ENCODE data around the gene TTLL9. TPM values are rescaled to one million over a fixed set of nuclear protein-coding genes. Genes with fewer than 3 reads are reported as not detected.
A peak's percentile ranks its signal among the peaks of the same experiment; 100 is the strongest.

TTLL9 gene
- total and polyA plus RNA-seq, 12 donors: 0.13 to 0.88 (median 0.23) TPM; not detected in 5

- no peaks in the 10 kb centered on the region for H3K9me3 ChIP-seq (replicated peaks in 1 of 3)
- H3K4me3 ChIP-seq: no peak overlapping the region
- WGBS, 4 donors: 33 to 46% (median 35%) methylated on average over 2 to 3 of the region's 3 CpGs
- no peak for TF ChIP-seq CTCF (IDR thresholded peaks at IDR 0.05)
- TF ChIP-seq POLR2A (IDR thresholded peaks at IDR 0.05): no peak
- H3K27me3 ChIP-seq: no peaks in the 10 kb centered on the region
- DNase-seq: no peak
- H3K4me1 ChIP-seq (replicated peaks in 1 of 2): peaks cover 14 to 20% of the 10 kb centered on the region in 2 donors
- intact Hi-C loops (cut with DNase I): loop anchor here (10.0 kb wide), 3 partner anchors 176 to 796 kb away; no protein-coding TSS in a partner anchor
- H3K36me3 ChIP-seq (replicated peaks in 1 of 2): no peaks in the 10 kb centered on the region
- H3K27ac ChIP-seq: no peak overlapping the region
Observed at GRCh38 chr20:31858760-31859083, 11.7 kb upstream of the TTLL9 start.

DNA sequence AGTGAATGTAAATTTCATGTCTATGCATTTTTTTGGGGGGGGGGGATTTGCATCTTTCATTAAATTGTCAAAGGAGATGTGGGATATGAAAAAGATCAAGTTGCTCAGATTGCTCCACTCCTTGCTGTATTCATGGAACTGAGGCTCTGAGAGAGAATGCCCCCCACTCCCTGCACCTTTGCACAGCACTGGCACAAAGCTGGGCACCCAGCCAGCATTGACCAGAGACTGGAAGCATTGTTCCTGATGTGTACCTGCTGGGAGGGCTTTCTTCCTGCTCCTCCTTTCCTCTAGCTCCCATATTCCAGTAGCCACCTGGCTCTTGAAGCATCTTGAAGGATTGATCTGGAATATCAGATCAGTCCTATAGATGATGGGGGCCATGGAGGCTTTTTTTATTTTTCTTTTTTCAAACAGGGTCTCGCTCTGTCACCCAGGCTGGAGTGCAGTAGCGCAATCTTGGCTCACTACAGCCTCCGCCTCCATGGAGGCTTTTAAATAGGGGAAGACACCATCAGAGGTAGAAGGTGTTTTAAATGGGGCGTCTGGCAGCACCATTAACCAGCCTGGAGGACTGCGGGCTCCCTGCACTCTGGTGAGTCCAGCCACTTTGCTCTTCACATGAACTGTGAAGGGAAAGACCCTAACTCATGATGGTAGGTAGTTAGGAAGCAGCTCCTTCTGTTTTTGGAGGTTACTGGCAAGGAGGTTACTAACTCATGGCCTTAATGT lies 11.0 kb upstream of the TTLL9 start:
- Histone ChIP-seq H3K27ac (no peak overlapping the region), H3K9me3 (replicated peaks in 1 of 3) (no peaks in the 10 kb centered on the region), H3K4me1 (replicated peaks in 1 of 2) (peaks cover 14 to 20% of the 10 kb centered on the region in 2 donors), H3K4me3 (no peak overlapping the region), H3K36me3 (replicated peaks in 1 of 2) (no peaks in the 10 kb centered on the region), H3K27me3 (no peaks in the 10 kb centered on the region)
- peak in 1 of 7 donors; percentile 6 for DNase-seq
- no peak for TF ChIP-seq CTCF (IDR thresholded peaks at IDR 0.05)
- no peak for TF ChIP-seq POLR2A (IDR thresholded peaks at IDR 0.05)
- intact Hi-C loops (cut with DNase I): loop anchor here (10.0 kb wide), 3 partner anchors 175 to 795 kb away; no protein-coding TSS in a partner anchor
- 92 to 98% (median 94%) methylated on average over 5 of the region's 5 CpGs for WGBS, 4 donors

- DNase-seq: no peak
- no peak overlapping the region for H3K4me3 ChIP-seq
- H3K4me1 ChIP-seq (replicated peaks in 1 of 2): peaks cover 14 to 20% of the 10 kb centered on the region in 2 donors
- intact Hi-C loops (cut with DNase I): loop anchor here (10.0 kb wide), 3 partner anchors 175 to 795 kb away; no protein-coding TSS in a partner anchor
- no peaks in the 10 kb centered on the region for H3K9me3 ChIP-seq (replicated peaks in 1 of 3)
- TF ChIP-seq POLR2A (IDR thresholded peaks at IDR 0.05) (no peak), CTCF (IDR thresholded peaks at IDR 0.05) (no peak)
- no peaks in the 10 kb centered on the region for H3K36me3 ChIP-seq (replicated peaks in 1 of 2)
- no peak overlapping the region for H3K27ac ChIP-seq
- no peaks in the 10 kb centered on the region for H3K27me3 ChIP-seq
- 21 to 62% (median 43%) methylated on average over 5 to 7 of the region's 7 CpGs for WGBS, 4 donors
Observed at GRCh38 chr20:31859998-31860380, 10.4 kb upstream of the TTLL9 start.

DNA sequence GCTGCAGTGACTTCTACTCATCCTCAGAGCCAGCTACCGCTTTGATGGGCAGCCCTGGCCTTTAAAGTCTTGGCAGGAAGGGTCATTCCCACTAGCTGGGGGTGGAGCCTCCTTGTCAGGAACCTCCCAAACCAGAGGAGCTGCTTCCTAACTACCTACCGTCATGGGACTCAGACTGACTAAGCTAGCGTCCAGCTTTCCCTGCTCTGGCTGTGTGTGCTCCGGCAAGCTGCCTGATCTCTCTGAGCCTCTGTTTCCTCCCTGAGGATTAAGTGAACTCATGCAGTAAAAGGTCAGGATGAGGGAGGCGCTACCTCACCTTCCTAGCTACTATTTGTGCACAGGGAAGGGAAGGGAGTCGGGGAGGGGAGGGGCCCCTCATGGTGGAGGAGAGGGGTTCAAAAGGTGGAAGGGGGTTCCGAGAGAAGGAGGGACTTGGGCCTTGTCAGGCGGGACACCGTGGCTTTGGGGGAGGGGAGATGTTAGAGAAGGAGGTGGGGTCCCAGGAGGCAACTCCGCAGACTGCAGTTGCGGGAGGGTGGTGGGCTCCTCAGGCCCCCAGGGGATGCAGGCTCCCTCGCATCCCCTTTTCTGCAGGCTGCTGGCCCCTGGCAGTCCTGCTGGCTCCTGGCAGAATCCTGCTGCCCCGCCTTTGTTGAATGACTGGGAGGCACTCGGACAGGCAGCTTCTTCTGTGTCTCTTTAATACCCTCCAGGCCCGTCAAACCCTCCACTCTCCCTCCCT lies 9.9 kb upstream of the TTLL9 start:
- peak; percentile 53 to 80 (median 67) for DNase-seq
- intact Hi-C loops (cut with DNase I): no loop called here
- Histone ChIP-seq H3K4me1 (replicated peaks in 1 of 2) (peaks cover 14 to 20% of the 10 kb centered on the region in 2 donors), H3K27me3 (no peaks in the 10 kb centered on the region), H3K27ac (peak overlapping the region in 1 of 5 donors; percentile 34), H3K36me3 (replicated peaks in 1 of 2) (no peaks in the 10 kb centered on the region), H3K4me3 (peak overlapping the region in 2 of 4 donors; percentile 43 to 83), H3K9me3 (replicated peaks in 1 of 3) (no peaks in the 10 kb centered on the region)
- WGBS, 4 donors: 15 to 20% (median 18%) methylated on average over 12 to 15 of the region's 15 CpGs
- TF ChIP-seq CTCF (IDR thresholded peaks at IDR 0.05): no peak
- peak in 1 of 2 donors; percentile 54 for TF ChIP-seq POLR2A (IDR thresholded peaks at IDR 0.05)

Measured in adrenal gland (tissue), 12 donors.